GM12872 (cell line): ENCODE data around the gene PLPPR2.

ENCODE experiments used
- CTCF ChIP-seq: IDR thresholded peaks from 3 replicates; pipeline ENCODE4 v1.5.1; 2011; ENCODE audit warnings: low read depth, mild to moderate bottlenecking, low read length, moderate library complexity; ENCODE audit not compliant: insufficient read depth

Gene PLPPR2

GRCh38 chr19:11347546-11348039 lies 7.6 kb upstream of the PLPPR2 start:
- TF ChIP-seq CTCF = no peak

- no peak for TF ChIP-seq CTCF
These were observed 6.1 kb upstream of the PLPPR2 start for GRCh38 chr19:11349171-11349570.

- no peak for TF ChIP-seq CTCF
These were observed 804 bp downstream of the PLPPR2 start for GRCh38 chr19:11356074-11356397.

GRCh38 chr19:11356676-11357550 lies 1.7 kb downstream of the PLPPR2 start:
- no peak for TF ChIP-seq CTCF

- no peak for TF ChIP-seq CTCF
These were observed 4.2 kb downstream of the PLPPR2 start for GRCh38 chr19:11359421-11359820.

GRCh38 chr19:11361037-11361770 lies 6.0 kb downstream of the PLPPR2 start:
- no peak for TF ChIP-seq CTCF
